A549 treated with DMSO at 1 μM for 4 hours (cell line): Measurements from ENCODE around the gene WDHD1. TPM values are rescaled to one million over a fixed set of nuclear protein-coding genes. Genes with fewer than 3 reads are reported as not detected.

Source experiments
- total RNA-seq: library from RNA; stranded (reverse); fragments of 200-300 nt; extraction: Qiagen RNA extraction; gene quantifications from 5 replicates; pipeline ENCODE4 v1.2.3, GENCODE V29; 2022; ENCODE audit warnings: low read depth

Gene WDHD1
- total RNA-seq, result 10.3 to 15.1 TPM (median 13.5 TPM) in 5 replicates

GRCh38 chr14:55026793-55027561 lies at the start of gene WDHD1, which contains the start of gene SOCS4:
TSS of gene WDHD1 (minus strand) at chr14:55027099. CDS start at chr14:55026787, 312 bp downstream.
TSS of gene SOCS4 (plus strand) at chr14:55027236. CDS start at chr14:55043042, 15,806 bp downstream.

GRCh38 chr14:55051423-55052268 lies 24.7 kb upstream of the WDHD1 start, which contains the start of gene MAPK1IP1L:
TSS of gene MAPK1IP1L (plus strand) at chr14:55051647. CDS start at chr14:55061684, 10,037 bp downstream.

GRCh38 chr14:54902521-54903420 lies 124.1 kb downstream of the WDHD1 start, which contains the start of gene GCH1:
TSS of gene GCH1 (minus strand) at chr14:54902826. CDS start at chr14:54902663, 163 bp downstream.

Other genes with a start within 250 kb of the WDHD1 start
- gene GCH1, start 124.3 kb downstream of the WDHD1 start, total RNA-seq, result 3.2 to 4.5 TPM (median 3.8 TPM) in 5 replicates
- gene SOCS4, start 137 bp upstream of the WDHD1 start, total RNA-seq, result 9.3 to 15.8 TPM (median 11.7 TPM) in 5 replicates
- gene MAPK1IP1L, start 24.5 kb upstream of the WDHD1 start, total RNA-seq, result 93.4 to 121 TPM (median 98.8 TPM) in 5 replicates
- 165 to 189 TPM (median 183 TPM) in 5 replicates for gene LGALS3, start 102.2 kb upstream of the WDHD1 start, total RNA-seq
- gene DLGAP5, start 164.5 kb upstream of the WDHD1 start, total RNA-seq, result 28.5 to 38.1 TPM (median 36.4 TPM) in 5 replicates
- 11.8 to 17.1 TPM (median 15.8 TPM) in 5 replicates for gene FBXO34, start 244.3 kb upstream of the WDHD1 start, total RNA-seq